ENCODE data around the gene UTP3.
"Not testable (repeated sequence)": the region's sequence is repeated elsewhere in the genome, so short reads cannot be mapped to it uniquely, and the experiment has no call there.

The UTP3 gene

DNA sequence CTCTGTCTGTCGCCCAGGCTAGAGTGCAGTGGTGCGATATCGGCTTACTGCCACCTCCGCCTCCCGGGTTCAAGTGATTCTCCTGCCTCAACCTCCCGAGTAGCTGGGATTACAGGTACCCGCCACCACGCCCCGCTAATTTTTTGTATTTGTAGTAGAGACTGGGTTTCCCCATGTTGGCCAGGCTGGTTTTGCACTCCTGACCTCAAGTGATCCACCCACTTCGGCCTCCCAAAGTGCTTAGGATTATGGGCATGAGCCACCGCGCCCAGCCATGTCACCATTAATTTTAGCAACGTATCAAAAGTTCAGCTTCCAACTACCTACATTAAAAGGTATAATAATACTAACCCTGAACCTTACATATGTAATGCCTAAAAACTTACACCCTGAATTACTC lies 940 bp upstream of the UTP3 start:
- no peak for DNase-seq

DNA sequence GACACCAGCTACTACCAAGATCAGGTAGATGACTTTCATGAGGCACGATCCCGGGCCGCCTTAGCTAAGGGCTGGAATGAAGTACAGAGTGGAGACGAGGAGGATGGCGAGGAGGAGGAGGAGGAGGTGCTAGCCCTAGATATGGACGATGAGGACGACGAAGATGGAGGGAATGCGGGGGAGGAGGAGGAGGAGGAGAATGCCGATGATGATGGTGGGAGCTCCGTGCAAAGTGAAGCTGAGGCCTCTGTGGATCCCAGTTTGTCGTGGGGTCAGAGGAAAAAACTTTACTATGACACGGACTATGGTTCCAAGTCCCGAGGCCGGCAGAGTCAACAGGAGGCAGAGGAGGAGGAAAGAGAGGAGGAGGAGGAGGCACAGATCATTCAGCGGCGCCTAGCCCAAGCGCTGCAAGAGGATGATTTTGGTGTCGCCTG lies 481 bp downstream of the UTP3 start:
- DNase-seq = no peak

DNA sequence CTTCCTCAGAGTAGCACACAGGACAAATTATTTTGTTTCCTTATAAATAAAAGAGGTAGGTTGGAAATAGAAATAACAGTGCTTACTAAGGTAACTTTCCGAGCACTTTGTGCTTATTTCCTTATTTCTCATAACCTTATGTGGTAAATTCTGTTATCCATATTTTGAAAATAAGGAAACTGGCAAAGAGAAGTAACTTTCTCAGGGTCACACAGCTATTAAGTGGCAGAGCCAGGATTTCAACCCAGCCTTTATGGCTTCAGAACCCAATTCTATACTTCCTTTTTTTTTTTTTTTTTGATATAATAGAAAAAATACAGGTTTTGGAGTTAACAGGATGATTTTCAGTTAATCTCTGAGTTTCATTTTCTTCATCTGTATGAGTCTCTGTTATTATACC lies 3.3 kb downstream of the UTP3 start:
- no peak for DNase-seq

DNA sequence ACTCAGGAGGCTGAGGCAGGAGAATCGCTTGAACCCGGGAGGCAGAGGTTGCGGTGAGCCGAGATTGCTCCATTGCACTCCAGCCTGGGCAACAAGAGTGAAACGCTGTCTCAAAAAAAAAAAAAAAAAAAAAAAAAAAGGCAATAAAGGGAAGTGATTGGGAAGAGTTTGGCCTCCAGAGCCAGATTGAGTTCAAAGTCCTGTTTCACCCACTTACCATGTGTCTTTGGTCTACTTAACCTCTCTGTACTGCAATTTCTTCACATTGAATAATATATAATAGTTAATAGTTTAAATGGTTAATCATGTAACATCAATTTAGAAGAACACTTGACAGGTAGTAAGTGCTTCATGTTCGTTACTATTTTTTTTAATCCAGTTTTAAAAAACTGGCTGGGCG lies 6.3 kb downstream of the UTP3 start:
- not testable (repeated sequence) for DNase-seq

DNA sequence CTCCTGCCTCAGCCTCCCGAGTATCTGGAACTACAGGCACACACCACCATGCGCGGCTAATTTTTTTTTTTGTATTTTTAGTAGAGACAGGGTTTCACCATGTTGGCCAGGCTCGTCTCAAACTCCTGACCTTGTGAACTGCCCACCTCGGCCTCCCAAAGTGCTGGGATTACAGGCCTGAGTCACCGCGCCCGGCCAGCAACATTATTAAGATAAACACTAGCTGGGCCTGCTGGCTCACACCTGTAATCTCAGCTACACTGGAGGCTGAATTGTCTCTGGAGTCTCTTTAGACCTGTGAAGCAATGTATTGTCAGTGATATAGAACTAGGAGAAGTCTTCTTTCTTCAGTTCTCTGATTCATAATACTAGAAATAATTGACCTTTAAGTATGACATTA lies 10.1 kb downstream of the UTP3 start:
- DNase-seq = not testable (repeated sequence)

DNA sequence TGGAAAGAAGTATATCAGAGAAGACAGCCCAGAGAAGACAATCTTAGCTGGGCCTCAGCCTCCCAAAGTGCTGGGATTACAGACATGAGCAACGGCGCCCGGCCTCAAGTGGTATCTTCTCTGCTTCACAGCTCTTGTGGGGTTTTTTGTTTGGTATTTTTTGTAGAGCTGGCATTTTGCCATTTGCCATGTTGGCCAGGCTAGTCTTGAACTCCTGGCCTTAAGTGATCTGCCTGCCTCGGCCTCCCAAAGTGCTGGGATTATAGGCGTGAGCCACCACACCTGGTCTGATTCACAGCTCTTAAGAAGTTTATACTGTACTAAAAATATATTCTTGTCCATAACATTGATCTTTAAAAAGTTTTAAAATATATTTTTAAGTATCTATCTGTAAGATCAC lies 12.4 kb downstream of the UTP3 start:
- no peak for DNase-seq

DNA sequence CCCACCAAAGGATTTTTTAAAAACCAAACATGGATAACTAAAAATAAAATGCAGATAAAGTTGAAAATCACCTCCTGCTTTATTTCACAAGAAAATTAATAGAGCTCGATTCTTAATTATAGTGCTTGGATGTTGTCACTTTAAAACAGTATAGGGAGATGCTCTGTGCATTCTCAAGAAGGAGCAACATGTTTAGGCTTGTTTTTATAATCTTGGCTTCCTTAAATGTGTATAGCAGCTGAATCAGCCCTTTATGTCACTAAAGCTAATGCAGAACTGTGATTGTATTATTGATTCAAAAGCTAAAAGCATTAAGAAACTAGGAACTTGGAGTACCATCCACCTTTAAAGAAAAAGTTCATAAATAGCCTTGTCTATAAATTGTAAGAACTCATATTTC lies 12.9 kb downstream of the UTP3 start:
- no peak for DNase-seq

DNA sequence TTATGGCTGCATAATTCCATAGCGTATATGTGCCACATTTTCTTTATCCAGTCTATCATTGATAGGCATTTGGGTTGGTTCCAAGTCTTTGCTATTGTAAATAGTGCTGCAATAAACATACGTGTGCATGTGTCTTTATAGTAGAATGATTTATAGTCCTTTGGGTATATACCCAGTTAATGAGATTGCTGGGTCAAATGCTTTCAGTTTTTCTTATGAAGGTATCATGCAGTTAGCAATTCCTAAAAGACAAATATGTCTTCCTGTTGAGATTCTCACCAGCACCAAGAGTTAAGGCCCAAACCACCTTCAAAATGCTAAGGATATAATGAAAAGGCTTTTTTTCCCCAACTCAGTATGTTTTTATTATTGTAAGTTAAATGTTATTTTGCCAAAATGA lies 14.3 kb downstream of the UTP3 start:
- not testable (repeated sequence) for DNase-seq

DNA sequence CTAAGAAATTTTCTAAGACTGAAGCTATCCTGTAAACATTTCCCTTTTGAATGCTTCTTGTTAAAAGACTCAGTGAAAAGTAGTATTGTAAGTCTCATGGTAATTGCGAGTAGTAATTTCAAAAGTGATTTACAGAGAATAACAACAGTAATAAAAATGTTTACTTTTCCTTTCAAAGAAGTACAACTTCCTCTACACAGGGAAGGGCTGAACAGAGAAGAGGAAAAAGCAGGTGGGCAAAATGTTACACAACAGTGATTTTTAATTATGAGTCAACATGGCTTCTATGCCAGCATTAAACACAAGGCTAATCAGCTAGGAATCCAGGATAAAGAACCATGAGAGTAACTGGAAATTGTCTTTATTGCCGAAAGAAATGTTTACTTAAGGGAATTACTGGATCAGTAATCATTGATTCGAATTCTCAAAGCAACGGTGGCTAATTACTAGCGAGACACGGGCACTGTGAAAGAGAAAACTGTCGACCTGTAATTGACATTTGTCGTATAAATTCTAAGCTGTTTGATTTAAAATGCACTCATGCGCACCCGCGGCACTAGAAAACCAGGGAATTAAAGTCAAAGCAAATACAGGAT lies 15.4 kb downstream of the UTP3 start:
- peak; percentile 9 for DNase-seq

DNA sequence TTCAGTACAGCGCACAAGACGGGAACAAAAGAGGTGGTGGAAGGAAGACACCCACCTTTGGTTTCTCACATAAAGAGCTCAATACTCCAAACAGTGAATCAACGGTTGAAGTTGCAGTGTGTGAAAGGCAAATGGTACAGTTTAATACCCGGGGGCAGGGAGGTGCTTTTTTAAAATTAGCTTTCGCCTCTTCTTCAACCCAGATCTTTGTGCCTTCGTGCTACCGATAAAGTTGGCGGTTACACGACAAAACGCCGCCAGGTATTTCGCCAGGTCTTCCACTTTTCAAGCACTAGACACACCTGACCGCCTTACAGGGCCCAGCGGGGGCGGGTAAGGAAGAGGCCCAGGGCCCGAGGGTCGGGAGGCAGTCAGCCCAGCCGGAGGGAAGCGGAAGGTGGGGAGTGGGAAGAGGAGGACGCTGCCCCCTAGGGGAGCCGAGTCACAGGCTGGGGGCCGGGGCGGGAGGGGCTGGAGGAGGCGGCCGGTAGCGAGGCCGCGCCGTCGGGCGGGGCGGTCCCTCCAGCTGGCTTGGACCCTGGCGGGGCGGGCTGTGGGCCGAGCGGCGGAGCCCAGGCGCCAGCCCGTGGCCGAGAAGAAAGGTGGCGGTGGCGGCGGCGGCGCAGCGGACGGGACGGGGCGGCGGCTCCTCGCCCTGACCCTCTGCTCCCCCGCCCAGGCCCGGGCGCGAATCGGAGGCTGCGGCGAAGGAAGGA lies 16.0 kb downstream of the UTP3 start:
- DNase-seq = no peak

DNA sequence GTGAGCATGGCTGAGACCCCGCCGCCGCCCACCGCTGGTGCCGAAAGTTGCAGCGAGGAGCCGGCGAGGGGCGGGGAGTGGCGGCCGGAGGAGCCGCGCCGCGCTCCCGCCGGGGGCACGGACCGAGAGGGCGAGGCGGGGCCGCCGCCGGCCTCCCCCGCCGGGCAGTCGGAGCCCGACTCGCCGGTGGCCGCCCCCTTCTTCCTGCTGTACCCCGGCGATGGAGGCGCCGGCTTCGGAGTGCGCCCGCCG lies 16.5 kb downstream of the UTP3 start:
- DNase-seq = no peak

DNA sequence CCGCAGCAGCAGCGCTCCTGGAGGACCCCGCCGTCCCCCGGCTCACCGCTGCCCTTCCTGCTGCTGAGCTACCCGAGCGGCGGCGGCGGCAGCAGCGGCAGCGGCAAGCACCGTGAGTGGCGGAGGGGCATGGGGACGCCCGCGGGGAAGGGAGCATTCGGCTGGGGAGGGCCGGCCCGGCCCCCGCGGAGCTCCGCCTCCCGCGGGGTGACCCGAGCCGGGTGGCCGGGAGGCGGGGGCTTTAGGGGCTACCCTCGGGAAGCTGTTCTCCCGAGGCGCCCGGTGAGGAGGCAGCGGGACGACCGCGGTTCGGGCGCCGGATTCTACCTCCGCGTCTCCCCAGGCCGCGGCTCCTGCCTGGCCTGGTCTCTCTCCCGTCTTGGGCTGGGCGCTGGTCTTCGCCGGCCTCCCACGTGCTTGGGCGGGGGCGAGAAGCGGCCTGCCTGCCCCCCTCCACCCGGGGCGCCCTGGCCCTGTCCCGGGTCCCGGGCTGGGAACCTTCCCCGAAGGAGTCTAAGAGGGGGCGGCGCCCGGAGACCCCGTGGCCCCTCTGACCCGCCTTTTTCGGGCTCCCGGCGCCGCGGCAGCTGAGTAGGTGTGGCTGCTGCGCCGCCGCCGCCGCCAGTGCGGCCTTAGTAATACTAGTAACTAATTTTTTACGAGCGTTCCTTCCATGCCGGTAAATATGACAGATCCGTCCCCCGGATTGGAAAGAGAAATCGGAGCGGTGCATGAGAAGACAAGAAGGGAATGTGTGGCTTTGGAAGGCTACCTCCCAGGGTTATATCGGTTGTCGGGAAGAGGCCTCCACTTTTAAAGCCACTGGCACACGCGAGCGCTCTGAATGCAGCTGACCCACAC lies 17.1 kb downstream of the UTP3 start:
- no peak for DNase-seq

DNA sequence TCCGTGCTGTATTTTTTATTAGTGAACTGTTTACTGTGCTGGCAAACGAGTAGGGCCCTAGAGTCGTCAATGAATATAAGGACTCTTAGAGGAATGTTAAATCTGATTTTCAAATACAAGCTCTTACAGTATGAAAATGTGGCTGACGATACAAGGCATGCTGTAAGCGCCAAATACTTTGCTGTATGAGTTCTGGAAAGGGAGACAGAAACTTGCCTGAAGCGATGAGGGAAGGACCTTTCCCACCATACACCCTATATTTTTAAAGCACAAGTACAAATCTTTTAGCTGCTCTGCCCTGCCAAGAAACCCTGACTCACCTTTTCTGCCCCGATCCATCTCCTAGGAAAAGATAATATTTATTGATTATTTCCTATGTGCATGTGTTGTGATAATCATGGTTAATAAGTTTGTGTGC lies 17.7 kb downstream of the UTP3 start:
- no peak for DNase-seq

DNA sequence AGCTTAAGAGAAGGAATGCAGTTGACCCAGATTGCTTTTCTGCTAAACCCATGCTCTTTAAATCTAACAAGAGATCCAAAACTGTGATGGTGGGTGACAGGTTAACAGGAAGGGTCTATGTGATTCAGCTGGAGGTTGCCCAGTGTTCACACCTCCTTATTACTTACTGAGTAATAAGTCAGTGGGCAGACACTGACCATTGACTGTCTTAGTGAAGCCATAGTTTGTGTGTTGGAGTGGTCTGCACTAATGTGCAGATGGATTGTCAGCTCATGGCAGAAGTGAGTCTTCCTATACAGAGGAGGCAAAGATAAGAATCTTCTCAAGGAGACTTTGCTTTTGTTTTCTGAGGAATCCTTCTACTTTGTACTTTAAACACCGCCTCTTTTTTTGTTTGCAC lies 18.2 kb downstream of the UTP3 start:
- DNase-seq = no peak

DNA sequence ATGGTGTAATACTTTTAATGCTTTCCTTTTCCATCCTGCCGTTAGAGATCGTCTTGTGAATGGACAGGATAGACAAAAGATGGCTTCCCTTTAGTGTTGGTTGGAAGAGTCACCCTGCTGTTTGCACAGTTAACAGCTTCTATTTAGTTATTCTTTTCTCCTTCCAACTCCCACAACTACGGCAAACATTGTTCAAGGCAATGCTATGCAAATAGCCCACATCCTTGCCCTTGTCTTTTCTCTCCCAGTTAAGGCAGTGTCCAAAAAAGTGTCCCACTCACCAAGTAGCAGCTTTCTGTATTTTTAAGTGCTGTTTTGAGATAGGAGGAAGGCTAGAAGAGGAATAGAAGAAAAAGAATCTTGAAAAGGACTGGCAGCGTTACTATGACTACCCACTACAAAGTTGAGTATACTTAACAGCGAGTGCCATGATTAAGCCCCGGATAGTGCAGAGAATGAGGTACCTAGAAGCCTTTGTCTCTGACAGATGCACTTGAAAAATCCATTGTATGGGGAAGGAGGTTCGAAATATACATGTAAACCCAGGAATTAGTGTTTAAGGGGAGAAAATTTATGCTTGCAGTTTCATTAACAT lies 21.4 kb downstream of the UTP3 start:
- DNase-seq = no peak

DNA sequence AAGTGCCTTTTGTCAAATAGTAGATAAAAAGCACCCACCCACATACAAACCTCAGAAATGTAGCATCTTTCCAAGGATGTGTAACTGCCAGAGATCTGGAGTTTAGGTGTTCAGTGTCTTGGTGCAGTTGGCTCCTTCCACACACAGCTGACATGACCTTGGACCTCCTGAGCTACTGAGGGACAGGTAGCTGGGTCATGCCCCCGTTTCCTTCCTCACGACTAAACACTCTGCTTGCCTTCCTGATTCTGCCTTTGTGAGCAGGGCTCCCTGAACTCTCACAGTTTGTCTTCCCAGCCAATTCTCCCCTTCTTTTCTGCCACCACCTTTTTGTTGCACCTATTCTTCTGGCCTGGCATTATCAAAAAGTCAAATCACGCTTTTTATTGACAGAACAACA lies 23.3 kb downstream of the UTP3 start:
- DNase-seq = no peak

DNA sequence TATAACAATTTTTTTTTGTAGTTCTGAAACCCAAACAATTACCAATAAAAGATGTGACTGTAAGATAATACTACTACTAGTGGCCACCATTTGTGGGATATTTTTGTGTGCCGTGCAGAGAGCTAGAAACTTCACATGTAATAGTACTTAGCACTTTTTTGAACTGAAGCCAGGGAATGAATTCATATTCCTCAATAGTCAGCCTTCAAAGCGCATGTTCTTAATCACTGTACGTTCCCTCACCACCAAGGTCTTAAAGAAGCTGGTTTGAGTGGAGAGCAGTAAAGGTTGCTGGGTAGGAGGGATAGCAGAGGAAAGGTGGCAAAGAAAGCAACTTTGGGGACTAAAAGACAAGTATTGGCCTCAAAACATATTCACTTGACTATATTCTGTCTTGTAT lies 23.8 kb downstream of the UTP3 start:
- no peak for DNase-seq

DNA sequence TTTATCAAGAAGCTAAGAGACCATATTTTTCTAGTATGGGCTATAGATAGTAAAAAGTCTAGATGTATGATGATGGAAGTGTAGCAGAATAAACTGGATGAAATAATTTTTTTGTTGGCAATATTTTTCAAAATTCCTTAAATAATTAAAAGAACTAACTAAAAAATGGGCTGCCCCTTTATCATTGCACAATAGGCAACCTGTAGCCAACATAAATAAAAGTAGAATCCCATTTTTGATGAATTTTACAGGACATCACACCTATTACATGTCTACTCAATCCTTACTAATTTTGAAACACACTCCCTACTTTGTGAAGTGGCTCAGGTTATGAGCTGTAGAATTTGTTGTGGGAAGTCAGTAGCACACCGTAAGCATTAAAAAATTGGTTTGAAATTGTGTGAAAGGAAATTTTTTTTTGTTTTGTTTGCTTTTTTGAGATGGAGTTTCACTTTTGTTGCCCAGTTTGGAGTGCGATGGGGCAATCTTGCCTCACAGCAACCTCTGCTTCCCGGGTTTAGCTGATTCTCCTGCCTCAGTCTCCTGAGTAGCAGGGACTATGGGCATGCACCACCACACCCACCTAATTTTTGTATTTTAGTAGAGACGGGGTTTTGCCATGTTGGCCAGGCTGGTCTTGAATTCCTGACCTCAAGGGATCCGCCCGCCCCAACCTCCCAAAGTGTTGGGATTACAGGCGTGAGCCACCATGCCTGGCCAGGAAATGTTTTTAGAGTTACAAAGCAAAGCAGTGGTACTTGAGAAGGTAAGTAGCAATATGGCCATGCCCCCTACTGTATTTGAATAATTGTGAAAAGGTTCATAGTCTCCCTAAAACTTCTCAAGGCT lies 24.5 kb downstream of the UTP3 start:
- DNase-seq = no peak

DNA sequence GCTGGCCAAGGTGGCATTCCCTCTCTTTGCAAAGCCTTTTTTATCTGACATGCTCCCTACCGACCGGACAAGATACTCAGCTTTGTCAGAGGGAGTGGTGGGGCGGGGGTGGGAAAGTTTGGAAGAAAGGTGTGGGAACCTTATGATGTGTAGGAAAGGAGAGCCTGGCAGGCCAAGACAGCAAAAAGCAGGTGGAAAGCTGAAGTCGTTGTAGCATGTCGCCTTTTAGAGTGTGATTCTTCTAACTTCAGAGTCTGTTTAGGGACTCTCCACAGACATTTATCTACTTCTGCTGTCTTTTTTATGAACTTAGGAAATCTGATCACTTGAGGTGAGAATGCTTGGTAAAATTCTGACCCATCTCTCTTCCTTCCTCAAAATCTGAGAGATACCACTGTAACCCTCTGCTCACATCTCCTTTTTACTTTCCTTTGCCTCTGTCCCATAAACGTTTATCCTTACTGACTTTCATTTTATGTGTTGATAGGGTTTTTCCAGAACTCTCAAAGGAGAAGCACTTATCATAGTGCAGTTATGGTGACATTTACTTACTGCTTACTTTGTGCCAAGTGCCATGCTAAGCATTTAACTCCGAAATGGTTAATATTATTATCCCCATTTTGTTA lies 25.2 kb downstream of the UTP3 start:
- no peak for DNase-seq

DNA sequence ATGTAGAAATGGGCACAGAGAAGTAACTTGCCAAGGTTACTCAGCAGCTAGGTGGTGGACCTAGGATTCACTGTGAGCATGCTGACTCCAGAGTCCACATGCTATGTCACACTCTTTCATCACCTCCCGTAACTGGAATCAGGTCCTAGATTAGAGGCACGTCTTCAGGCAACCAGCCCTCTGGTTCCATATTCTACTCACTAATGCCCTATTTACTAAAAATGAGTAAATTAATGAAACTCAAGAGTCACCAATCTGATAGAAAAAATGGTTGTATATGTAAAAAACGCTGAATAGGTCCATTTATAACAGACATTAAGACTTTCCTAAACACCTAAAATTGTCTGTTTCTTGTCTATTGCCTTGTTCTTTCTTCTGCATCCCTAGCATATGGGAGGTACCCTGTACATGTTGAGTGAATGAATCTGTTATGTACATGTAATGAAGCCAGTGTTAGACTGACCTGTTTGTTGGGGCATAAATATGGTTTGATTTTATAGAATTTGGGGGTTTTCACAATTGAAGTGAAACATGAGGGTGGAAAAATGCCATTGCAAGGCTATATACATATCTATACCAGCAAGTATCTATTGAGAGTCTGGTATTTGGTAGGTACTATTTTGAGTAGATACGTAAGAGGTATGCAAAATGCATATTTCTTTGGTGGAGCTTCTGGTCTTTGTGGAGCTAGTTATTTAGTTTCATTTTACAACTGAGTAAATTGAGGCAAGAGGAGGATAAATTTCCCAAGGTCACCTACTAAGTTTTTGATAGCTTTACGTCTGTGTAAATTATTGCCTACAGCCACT lies 26.0 kb downstream of the UTP3 start:
- DNase-seq = no peak

DNA sequence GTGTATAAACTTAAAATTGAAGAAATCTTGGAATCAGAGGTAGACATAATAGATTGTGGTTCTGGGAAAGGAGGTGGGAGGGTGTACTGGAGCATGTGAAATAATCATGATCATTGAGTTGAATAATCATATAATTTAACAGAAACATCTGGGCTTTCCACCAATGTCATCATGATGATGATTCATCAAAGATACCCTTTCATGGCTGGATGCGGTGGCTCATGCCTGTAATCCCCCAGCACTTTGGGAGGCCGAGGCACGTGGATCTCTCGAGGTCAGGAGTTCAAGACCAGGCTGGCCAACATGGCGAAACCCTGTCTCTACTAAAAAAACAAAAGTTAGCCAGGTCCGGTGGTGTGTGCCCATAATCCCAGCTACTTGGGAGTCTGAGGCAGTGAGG lies 26.8 kb downstream of the UTP3 start:
- DNase-seq = no peak

Measured in NCI-H2107 (cell line).